H9 (cell line): ENCODE data around the gene ALG8. TPM values are rescaled to one million over a fixed set of nuclear protein-coding genes. Genes with fewer than 3 reads are reported as not detected.

Source experiments
- DNase-seq: peaks from one replicate; pipeline ENCODE4 v3.0.0-alpha.2; 2017
- H2AFZ ChIP-seq: one replicate; pipeline ENCODE4 v1.6.1; 2013; ENCODE audit warnings: mild to moderate bottlenecking, low read length, control low read depth, moderate library complexity
- H2AK5ac ChIP-seq: 2 replicates; pipeline ENCODE4 v1.6.1; 2013; ENCODE audit warnings: low read length, control low read depth, mixed read lengths; ENCODE audit not compliant: insufficient read length
- H2BK120ac ChIP-seq: one replicate; pipeline ENCODE4 v1.6.1; 2013; ENCODE audit warnings: low read depth, mild to moderate bottlenecking, low read length, control low read depth, inconsistent platforms; ENCODE audit not compliant: poor library complexity, severe bottlenecking
- H2BK12ac ChIP-seq: 2 replicates; pipeline ENCODE4 v1.6.1; 2013; ENCODE audit warnings: low read length, control low read depth, mixed read lengths, low read depth; ENCODE audit not compliant: insufficient read length
- H2BK15ac ChIP-seq: 2 replicates; pipeline ENCODE4 v1.6.1; 2013; ENCODE audit warnings: low read depth, low read length, control low read depth
- H2BK20ac ChIP-seq: one replicate; pipeline ENCODE4 v1.6.1; 2013; ENCODE audit warnings: low read depth, mild to moderate bottlenecking, low read length, control low read depth, inconsistent platforms; ENCODE audit not compliant: poor library complexity, severe bottlenecking
- H2BK5ac ChIP-seq: 2 replicates; pipeline ENCODE4 v1.6.1; 2013; ENCODE audit warnings: low read length, control low read depth, mixed read lengths; ENCODE audit not compliant: insufficient read length
- H3K14ac ChIP-seq: 2 replicates; pipeline ENCODE4 v1.6.1; 2013; ENCODE audit warnings: low read length, control low read depth; ENCODE audit not compliant: insufficient read depth
- H3K18ac ChIP-seq: 2 replicates; pipeline ENCODE4 v1.6.1; 2013; ENCODE audit warnings: low read depth, mild to moderate bottlenecking, mixed read lengths, low read length, control low read depth; ENCODE audit not compliant: insufficient read length
- H3K23ac ChIP-seq: 2 replicates; pipeline ENCODE4 v1.6.1; 2013; ENCODE audit warnings: low read length, control low read depth, mixed read lengths, low read depth; ENCODE audit not compliant: insufficient read length
- H3K23me2 ChIP-seq: 2 replicates; pipeline ENCODE4 v1.6.1; 2013; ENCODE audit warnings: low read depth, mild to moderate bottlenecking, mixed read lengths, low read length, control low read depth; ENCODE audit not compliant: insufficient read length, poor library complexity, severe bottlenecking
- H3K27ac ChIP-seq: 2 replicates; pipeline ENCODE4 v1.5.1; 2013; ENCODE audit warnings: low read length, control low read depth, mixed read lengths, low read depth; ENCODE audit not compliant: insufficient read length
- H3K27me3 ChIP-seq: 2 replicates; pipeline ENCODE4 v1.6.1; 2013; ENCODE audit warnings: low read length, control low read depth, inconsistent platforms; ENCODE audit not compliant: insufficient read depth
- H3K4ac ChIP-seq: 2 replicates; pipeline ENCODE4 v1.6.1; 2013; ENCODE audit warnings: low read depth, mild to moderate bottlenecking, control low read depth, inconsistent platforms, low read length, moderate library complexity
- H3K4me1 ChIP-seq: 2 replicates; pipeline ENCODE4 v1.6.1; 2013; ENCODE audit warnings: low read length, control low read depth, inconsistent platforms; ENCODE audit not compliant: insufficient read depth
- H3K4me2 ChIP-seq: 2 replicates; pipeline ENCODE4 v1.6.1; 2013; ENCODE audit warnings: low read length, control low read depth, mixed read lengths; ENCODE audit not compliant: insufficient read length, insufficient read depth
- H3K56ac ChIP-seq: 2 replicates; pipeline ENCODE4 v1.6.1; 2013; ENCODE audit warnings: low read depth, mild to moderate bottlenecking, mixed read lengths, low read length, control low read depth; ENCODE audit not compliant: insufficient read length
- H3K79me1 ChIP-seq: 2 replicates; pipeline ENCODE4 v1.6.1; 2013; ENCODE audit warnings: low read depth, mild to moderate bottlenecking, moderate library complexity, low read length, control low read depth, inconsistent platforms; ENCODE audit not compliant: insufficient read depth, poor library complexity, severe bottlenecking
- H3K79me2 ChIP-seq: 2 replicates; pipeline ENCODE4 v1.6.1; 2013; ENCODE audit warnings: low read length, control low read depth, inconsistent platforms; ENCODE audit not compliant: insufficient read depth
- H3K9ac ChIP-seq: 2 replicates; pipeline ENCODE4 v1.6.1; 2013; ENCODE audit warnings: low read length, control low read depth, mixed read lengths; ENCODE audit not compliant: insufficient read length; ENCODE audit errors: extremely low read depth
- H3K9me3 ChIP-seq: one replicate; pipeline ENCODE4 v1.6.1; 2013; ENCODE audit warnings: low read depth, low read length, inconsistent platforms; ENCODE audit not compliant: control insufficient read depth
- H3T11ph ChIP-seq: one replicate; pipeline ENCODE4 v1.6.1; 2013; ENCODE audit warnings: mild to moderate bottlenecking, low read length, control low read depth, inconsistent platforms
- H4K20me1 ChIP-seq: one replicate; pipeline ENCODE4 v1.6.1; 2013; ENCODE audit not compliant: control insufficient read depth, insufficient read length, insufficient read depth
- H4K5ac ChIP-seq: 2 replicates; pipeline ENCODE4 v1.6.1; 2013; ENCODE audit warnings: low read depth, mild to moderate bottlenecking, mixed read lengths, low read length, control low read depth; ENCODE audit not compliant: insufficient read length
- H4K8ac ChIP-seq: replicated peaks from 2 replicates; pipeline ENCODE4 v1.6.1; 2013; ENCODE audit warnings: low read length, control low read depth, mixed read lengths, low read depth; ENCODE audit not compliant: insufficient read length
- H4K91ac ChIP-seq: 2 replicates; pipeline ENCODE4 v1.6.1; 2013; ENCODE audit warnings: low read depth, mild to moderate bottlenecking, moderate library complexity, mixed read lengths, low read length, control low read depth; ENCODE audit not compliant: insufficient read length
- H3K27ac Mint-ChIP-seq, 3 experiments: 2 replicates in 2 of 3; 3 replicates in 1 of 3; pipeline ENCODE4 v1.8.0; 2020 to 2021; ENCODE audit warnings: mixed read lengths in 3 of 3, mild to moderate bottlenecking in 1 of 3, moderate library complexity in 1 of 3
- H3K27me3 Mint-ChIP-seq: 2 replicates; pipeline ENCODE4 v1.8.0; 2021; ENCODE audit warnings: low read depth, mild to moderate bottlenecking, moderate library complexity, mixed read lengths
- H3K36me3 Mint-ChIP-seq, 3 experiments: 2 replicates in 2 of 3; 3 replicates in 1 of 3; pipeline ENCODE4 v1.8.0; 2020 to 2021; ENCODE audit warnings: low read depth in 3 of 3, mixed read lengths in 3 of 3; ENCODE audit not compliant: insufficient read depth in 1 of 3
- H3K4me1 Mint-ChIP-seq, 2 experiments: 2 replicates each; pipeline ENCODE4 v1.8.0; 2020; ENCODE audit warnings: mixed read lengths in 2 of 2
- H3K4me3 Mint-ChIP-seq, 2 experiments: 2 replicates in 1 of 2; 3 replicates in 1 of 2; pipeline ENCODE4 v1.8.0; 2020 to 2021; ENCODE audit warnings: mild to moderate bottlenecking in 2 of 2, mixed read lengths in 2 of 2, moderate library complexity in 1 of 2
- H3K9me3 Mint-ChIP-seq, 2 experiments: 2 replicates in 1 of 2; 3 replicates in 1 of 2; pipeline ENCODE4 v1.8.0; 2020; ENCODE audit warnings: mild to moderate bottlenecking in 2 of 2, mixed read lengths in 2 of 2, moderate library complexity in 1 of 2
- WGBS: extraction: QIAGEN DNeasy Blood & Tissue Kit; methylation state at CpG from one replicate; pipeline ENCODE4 v1.1.7; 2013; ENCODE audit warnings: missing lambda C conversion rate, low lambda C conversion rate, mixed read lengths; ENCODE audit not compliant: insufficient read length; ENCODE audit errors: extremely low coverage; 5-methylcytosine and 5-hydroxymethylcytosine counted together
- total RNA-seq: library from RNA; stranded (reverse); gene quantifications from 2 replicates; pipeline ENCODE4 v1.2.1, GENCODE V29; 2021
- TF ChIP-seq, protein P1 (sequence below): fragments of 200-600 bp; sonication (generic); conservative IDR thresholded peaks from 3 replicates; pipeline ENCODE4 v1.8.0; 2021; ENCODE audit warnings: antibody characterized with exemption, mild to moderate bottlenecking

ALG8 gene
- total RNA-seq, 1 experiment from 2014 or later, result 77.5 TPM

GRCh38 chr11:78100261-78100660, 39.2 kb downstream of the ALG8 start:
- DNase-seq, result no peak
- Histone ChIP-seq H3K56ac (no peak overlapping the region), H2BK12ac (no peak overlapping the region), H3K23ac (no peak overlapping the region), H2BK15ac (no peak overlapping the region), H3K18ac (no peak overlapping the region), H3K79me2 (no peaks in the 10 kb centered on the region), H4K91ac (no peak overlapping the region), H3K9ac (no peak overlapping the region), H4K20me1 (no peaks in the 10 kb centered on the region), H2AFZ (no peak overlapping the region), H3K27ac (no peak overlapping the region), H2AK5ac (no peak overlapping the region), H4K8ac (no peak overlapping the region), H3K23me2 (no peaks in the 10 kb centered on the region), H3T11ph (no peak overlapping the region), H3K79me1 (no peaks in the 10 kb centered on the region), H2BK20ac (no peak overlapping the region), H3K4me2 (no peak overlapping the region), H3K14ac (no peak overlapping the region), H4K5ac (no peak overlapping the region), H3K27me3 (no peaks in the 10 kb centered on the region), H2BK5ac (no peak overlapping the region), H3K4me1 (no peaks in the 10 kb centered on the region), H2BK120ac (no peak overlapping the region), H3K9me3 (no peaks in the 10 kb centered on the region), H3K4ac (no peak overlapping the region)
- no peaks in the 10 kb centered on the region for H3K9me3 Mint-ChIP-seq
- H3K36me3 Mint-ChIP-seq, result peaks cover 9 to 60% (median 41%) of the 10 kb centered on the region in 3 experiments; a peak in 6 of 7 replicates
- no CpG with 5 or more reads among the region's 5 CpGs for WGBS
- H3K27ac Mint-ChIP-seq, result no peak overlapping the region
- no peak overlapping the region for H3K4me3 Mint-ChIP-seq
- H3K27me3 Mint-ChIP-seq, result no peaks in the 10 kb centered on the region
- H3K4me1 Mint-ChIP-seq, result no peaks in the 10 kb centered on the region
- TF ChIP-seq, protein P1, sequence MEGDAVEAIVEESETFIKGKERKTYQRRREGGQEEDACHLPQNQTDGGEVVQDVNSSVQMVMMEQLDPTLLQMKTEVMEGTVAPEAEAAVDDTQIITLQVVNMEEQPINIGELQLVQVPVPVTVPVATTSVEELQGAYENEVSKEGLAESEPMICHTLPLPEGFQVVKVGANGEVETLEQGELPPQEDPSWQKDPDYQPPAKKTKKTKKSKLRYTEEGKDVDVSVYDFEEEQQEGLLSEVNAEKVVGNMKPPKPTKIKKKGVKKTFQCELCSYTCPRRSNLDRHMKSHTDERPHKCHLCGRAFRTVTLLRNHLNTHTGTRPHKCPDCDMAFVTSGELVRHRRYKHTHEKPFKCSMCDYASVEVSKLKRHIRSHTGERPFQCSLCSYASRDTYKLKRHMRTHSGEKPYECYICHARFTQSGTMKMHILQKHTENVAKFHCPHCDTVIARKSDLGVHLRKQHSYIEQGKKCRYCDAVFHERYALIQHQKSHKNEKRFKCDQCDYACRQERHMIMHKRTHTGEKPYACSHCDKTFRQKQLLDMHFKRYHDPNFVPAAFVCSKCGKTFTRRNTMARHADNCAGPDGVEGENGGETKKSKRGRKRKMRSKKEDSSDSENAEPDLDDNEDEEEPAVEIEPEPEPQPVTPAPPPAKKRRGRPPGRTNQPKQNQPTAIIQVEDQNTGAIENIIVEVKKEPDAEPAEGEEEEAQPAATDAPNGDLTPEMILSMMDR, result no peak
